Liver (tissue), 3 donors: ENCODE data around the gene TMEM178B.

Experiments
- CTCF ChIP-seq: fragments of 150-350 bp; IDR thresholded peaks from 2 replicates; pipeline ENCODE4 v1.5.1; 2017; ENCODE audit warnings: improper control_type of control experiment, low read depth, low read length; ENCODE audit not compliant: missing input control
- EGR1 ChIP-seq, 2 donors: IDR thresholded peaks; 2 replicates each; pipeline ENCODE4 v1.6.1; 2016 to 2018; ENCODE audit warnings: antibody characterized with exemption in 2 of 2, low read depth in 2 of 2
- FOXA1 ChIP-seq: IDR thresholded peaks from 2 replicates; pipeline ENCODE4 v1.6.1; 2016; ENCODE audit warnings: antibody characterized with exemption
- FOXA2 ChIP-seq: IDR thresholded peaks from 2 replicates; pipeline ENCODE4 v1.6.1; 2016; ENCODE audit warnings: antibody characterized with exemption
- GABPA ChIP-seq, 2 donors: IDR thresholded peaks in 1 of 2; conservative IDR thresholded peaks in 1 of 2; 2 replicates each; pipeline ENCODE4 v1.6.1; 2016; ENCODE audit warnings: antibody characterized with exemption in 2 of 2, mild to moderate bottlenecking in 1 of 2, moderate library complexity in 1 of 2
- JUND ChIP-seq, 2 donors: IDR thresholded peaks; 2 replicates each; pipeline ENCODE4 v1.6.1; 2016; ENCODE audit warnings: antibody characterized with exemption in 2 of 2
- MAX ChIP-seq: IDR thresholded peaks from 2 replicates; pipeline ENCODE4 v1.6.1; 2016; ENCODE audit warnings: antibody characterized with exemption
- RAD21 ChIP-seq, 2 donors: IDR thresholded peaks; 2 replicates each; pipeline ENCODE4 v1.6.1; 2016; ENCODE audit warnings: antibody characterized with exemption in 2 of 2, mild to moderate bottlenecking in 2 of 2
- REST ChIP-seq: IDR thresholded peaks from 2 replicates; pipeline ENCODE4 v1.6.1; 2016; ENCODE audit warnings: antibody characterized with exemption, mild to moderate bottlenecking
- RXRA ChIP-seq, 2 donors: IDR thresholded peaks; 2 replicates each; pipeline ENCODE4 v1.6.1; 2017 to 2018; ENCODE audit warnings: antibody characterized with exemption in 2 of 2, mild to moderate bottlenecking in 1 of 2
- TAF1 ChIP-seq: conservative IDR thresholded peaks from 2 replicates; pipeline ENCODE4 v1.6.1; 2016; ENCODE audit warnings: antibody characterized with exemption, mild to moderate bottlenecking
- YY1 ChIP-seq: IDR thresholded peaks from 2 replicates; pipeline ENCODE4 v1.6.1; 2016; ENCODE audit warnings: antibody characterized with exemption, mild to moderate bottlenecking
- ZBTB33 ChIP-seq: IDR thresholded peaks from 2 replicates; pipeline ENCODE4 v1.6.1; 2016; ENCODE audit warnings: antibody characterized with exemption
- donor health status: healthy.
- donor health status: healthy.

GRCh38 chr7:141190495-141190894 lies 116.6 kb downstream of the TMEM178B start:
- no peak for TF ChIP-seq CTCF
- TF ChIP-seq FOXA1 = no peak
- no peak for TF ChIP-seq MAX
- TF ChIP-seq YY1 = no peak
- no peak for TF ChIP-seq REST
- TF ChIP-seq RAD21 (IDR thresholded peaks at IDR 0.05) = no peak
- TF ChIP-seq TAF1 = no peak
- no peak for TF ChIP-seq FOXA2
- TF ChIP-seq RXRA (IDR thresholded peaks at IDR 0.05) = no peak
- no peak for TF ChIP-seq ZBTB33
- no peak for TF ChIP-seq GABPA (IDR thresholded peaks at IDR 0.05 in 1 of 2, conservative IDR thresholded peaks at IDR 0.05 in 1 of 2)
- no peak for TF ChIP-seq JUND (IDR thresholded peaks at IDR 0.05)
- no peak for TF ChIP-seq EGR1 (IDR thresholded peaks at IDR 0.05; ENCODE audit: low read depth in 2 of 2)
